ENCODE data around the gene TRAF6.

DNA sequence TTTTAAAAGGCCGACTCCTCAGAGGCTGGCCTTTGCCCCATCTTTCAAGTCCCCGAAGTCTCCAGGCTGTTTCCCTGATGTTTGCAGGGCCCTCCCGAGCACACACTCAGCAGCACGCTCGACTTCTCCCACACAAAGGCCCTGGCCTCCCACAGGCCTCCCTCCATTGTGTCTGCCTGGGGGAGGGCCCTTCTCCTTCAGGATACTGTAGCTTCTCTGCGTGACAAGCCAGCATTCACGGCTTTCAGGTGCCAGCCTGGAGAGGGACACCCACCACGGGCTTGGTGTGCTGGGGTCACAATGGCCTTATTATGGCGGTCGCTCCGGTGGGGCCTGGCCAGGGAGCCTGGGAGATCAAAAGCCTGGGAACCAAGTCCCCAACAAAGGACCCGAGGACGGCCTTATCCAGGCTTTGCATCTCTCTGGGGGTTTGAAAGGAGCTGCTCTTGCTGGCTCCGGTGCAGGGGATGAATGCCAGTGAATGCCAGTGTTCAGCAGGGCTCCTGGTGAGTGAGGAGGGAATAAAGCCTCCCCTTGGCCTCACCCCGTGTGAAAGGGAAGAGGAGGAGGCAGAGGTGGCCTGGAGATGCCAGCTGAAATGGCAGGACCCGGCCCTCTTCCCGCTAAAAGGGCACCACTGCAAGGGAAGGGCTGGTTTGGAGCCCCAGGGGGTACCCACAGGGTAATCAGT lies 55.0 kb downstream of the TRAF6 start:
- TF ChIP-seq, protein P1, sequence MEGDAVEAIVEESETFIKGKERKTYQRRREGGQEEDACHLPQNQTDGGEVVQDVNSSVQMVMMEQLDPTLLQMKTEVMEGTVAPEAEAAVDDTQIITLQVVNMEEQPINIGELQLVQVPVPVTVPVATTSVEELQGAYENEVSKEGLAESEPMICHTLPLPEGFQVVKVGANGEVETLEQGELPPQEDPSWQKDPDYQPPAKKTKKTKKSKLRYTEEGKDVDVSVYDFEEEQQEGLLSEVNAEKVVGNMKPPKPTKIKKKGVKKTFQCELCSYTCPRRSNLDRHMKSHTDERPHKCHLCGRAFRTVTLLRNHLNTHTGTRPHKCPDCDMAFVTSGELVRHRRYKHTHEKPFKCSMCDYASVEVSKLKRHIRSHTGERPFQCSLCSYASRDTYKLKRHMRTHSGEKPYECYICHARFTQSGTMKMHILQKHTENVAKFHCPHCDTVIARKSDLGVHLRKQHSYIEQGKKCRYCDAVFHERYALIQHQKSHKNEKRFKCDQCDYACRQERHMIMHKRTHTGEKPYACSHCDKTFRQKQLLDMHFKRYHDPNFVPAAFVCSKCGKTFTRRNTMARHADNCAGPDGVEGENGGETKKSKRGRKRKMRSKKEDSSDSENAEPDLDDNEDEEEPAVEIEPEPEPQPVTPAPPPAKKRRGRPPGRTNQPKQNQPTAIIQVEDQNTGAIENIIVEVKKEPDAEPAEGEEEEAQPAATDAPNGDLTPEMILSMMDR (conservative IDR thresholded peaks at IDR 0.05; ENCODE audit: low read depth in 2 of 2): no peak
- TF ChIP-seq EZH2 (IDR thresholded peaks at IDR 0.05; ENCODE audit: low read depth, unreplicated experiment) (no peak), JUNB (IDR thresholded peaks at IDR 0.05; ENCODE audit: unreplicated experiment) (no peak), POLR2AphosphoS5 (IDR thresholded peaks at IDR 0.05; ENCODE audit: low read depth) (no peak), EZH2phosphoT487 (IDR thresholded peaks at IDR 0.05; ENCODE audit: unreplicated experiment) (no peak), ZNF331 (CRISPR knock-in tag; IDR thresholded peaks at IDR 0.05; ENCODE audit: low read depth) (no peak), STAT1 (IDR thresholded peaks at IDR 0.05; ENCODE audit: unreplicated experiment) (no peak), CREB1 (CRISPR knock-in tag; IDR thresholded peaks at IDR 0.05; ENCODE audit: low read depth) (no peak), ZNF114 (CRISPR knock-in tag; IDR thresholded peaks at IDR 0.05) (no peak), NANOG (IDR thresholded peaks at IDR 0.05; ENCODE audit: borderline replicate concordance) (no peak)
- TF ChIP-seq, protein P2, sequence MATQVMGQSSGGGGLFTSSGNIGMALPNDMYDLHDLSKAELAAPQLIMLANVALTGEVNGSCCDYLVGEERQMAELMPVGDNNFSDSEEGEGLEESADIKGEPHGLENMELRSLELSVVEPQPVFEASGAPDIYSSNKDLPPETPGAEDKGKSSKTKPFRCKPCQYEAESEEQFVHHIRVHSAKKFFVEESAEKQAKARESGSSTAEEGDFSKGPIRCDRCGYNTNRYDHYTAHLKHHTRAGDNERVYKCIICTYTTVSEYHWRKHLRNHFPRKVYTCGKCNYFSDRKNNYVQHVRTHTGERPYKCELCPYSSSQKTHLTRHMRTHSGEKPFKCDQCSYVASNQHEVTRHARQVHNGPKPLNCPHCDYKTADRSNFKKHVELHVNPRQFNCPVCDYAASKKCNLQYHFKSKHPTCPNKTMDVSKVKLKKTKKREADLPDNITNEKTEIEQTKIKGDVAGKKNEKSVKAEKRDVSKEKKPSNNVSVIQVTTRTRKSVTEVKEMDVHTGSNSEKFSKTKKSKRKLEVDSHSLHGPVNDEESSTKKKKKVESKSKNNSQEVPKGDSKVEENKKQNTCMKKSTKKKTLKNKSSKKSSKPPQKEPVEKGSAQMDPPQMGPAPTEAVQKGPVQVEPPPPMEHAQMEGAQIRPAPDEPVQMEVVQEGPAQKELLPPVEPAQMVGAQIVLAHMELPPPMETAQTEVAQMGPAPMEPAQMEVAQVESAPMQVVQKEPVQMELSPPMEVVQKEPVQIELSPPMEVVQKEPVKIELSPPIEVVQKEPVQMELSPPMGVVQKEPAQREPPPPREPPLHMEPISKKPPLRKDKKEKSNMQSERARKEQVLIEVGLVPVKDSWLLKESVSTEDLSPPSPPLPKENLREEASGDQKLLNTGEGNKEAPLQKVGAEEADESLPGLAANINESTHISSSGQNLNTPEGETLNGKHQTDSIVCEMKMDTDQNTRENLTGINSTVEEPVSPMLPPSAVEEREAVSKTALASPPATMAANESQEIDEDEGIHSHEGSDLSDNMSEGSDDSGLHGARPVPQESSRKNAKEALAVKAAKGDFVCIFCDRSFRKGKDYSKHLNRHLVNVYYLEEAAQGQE (IDR thresholded peaks at IDR 0.05; ENCODE audit: unreplicated experiment): no peak
- TF ChIP-seq, protein P3, sequence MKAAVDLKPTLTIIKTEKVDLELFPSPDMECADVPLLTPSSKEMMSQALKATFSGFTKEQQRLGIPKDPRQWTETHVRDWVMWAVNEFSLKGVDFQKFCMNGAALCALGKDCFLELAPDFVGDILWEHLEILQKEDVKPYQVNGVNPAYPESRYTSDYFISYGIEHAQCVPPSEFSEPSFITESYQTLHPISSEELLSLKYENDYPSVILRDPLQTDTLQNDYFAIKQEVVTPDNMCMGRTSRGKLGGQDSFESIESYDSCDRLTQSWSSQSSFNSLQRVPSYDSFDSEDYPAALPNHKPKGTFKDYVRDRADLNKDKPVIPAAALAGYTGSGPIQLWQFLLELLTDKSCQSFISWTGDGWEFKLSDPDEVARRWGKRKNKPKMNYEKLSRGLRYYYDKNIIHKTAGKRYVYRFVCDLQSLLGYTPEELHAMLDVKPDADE (IDR thresholded peaks at IDR 0.05): no peak
- TF ChIP-seq, protein P4, sequence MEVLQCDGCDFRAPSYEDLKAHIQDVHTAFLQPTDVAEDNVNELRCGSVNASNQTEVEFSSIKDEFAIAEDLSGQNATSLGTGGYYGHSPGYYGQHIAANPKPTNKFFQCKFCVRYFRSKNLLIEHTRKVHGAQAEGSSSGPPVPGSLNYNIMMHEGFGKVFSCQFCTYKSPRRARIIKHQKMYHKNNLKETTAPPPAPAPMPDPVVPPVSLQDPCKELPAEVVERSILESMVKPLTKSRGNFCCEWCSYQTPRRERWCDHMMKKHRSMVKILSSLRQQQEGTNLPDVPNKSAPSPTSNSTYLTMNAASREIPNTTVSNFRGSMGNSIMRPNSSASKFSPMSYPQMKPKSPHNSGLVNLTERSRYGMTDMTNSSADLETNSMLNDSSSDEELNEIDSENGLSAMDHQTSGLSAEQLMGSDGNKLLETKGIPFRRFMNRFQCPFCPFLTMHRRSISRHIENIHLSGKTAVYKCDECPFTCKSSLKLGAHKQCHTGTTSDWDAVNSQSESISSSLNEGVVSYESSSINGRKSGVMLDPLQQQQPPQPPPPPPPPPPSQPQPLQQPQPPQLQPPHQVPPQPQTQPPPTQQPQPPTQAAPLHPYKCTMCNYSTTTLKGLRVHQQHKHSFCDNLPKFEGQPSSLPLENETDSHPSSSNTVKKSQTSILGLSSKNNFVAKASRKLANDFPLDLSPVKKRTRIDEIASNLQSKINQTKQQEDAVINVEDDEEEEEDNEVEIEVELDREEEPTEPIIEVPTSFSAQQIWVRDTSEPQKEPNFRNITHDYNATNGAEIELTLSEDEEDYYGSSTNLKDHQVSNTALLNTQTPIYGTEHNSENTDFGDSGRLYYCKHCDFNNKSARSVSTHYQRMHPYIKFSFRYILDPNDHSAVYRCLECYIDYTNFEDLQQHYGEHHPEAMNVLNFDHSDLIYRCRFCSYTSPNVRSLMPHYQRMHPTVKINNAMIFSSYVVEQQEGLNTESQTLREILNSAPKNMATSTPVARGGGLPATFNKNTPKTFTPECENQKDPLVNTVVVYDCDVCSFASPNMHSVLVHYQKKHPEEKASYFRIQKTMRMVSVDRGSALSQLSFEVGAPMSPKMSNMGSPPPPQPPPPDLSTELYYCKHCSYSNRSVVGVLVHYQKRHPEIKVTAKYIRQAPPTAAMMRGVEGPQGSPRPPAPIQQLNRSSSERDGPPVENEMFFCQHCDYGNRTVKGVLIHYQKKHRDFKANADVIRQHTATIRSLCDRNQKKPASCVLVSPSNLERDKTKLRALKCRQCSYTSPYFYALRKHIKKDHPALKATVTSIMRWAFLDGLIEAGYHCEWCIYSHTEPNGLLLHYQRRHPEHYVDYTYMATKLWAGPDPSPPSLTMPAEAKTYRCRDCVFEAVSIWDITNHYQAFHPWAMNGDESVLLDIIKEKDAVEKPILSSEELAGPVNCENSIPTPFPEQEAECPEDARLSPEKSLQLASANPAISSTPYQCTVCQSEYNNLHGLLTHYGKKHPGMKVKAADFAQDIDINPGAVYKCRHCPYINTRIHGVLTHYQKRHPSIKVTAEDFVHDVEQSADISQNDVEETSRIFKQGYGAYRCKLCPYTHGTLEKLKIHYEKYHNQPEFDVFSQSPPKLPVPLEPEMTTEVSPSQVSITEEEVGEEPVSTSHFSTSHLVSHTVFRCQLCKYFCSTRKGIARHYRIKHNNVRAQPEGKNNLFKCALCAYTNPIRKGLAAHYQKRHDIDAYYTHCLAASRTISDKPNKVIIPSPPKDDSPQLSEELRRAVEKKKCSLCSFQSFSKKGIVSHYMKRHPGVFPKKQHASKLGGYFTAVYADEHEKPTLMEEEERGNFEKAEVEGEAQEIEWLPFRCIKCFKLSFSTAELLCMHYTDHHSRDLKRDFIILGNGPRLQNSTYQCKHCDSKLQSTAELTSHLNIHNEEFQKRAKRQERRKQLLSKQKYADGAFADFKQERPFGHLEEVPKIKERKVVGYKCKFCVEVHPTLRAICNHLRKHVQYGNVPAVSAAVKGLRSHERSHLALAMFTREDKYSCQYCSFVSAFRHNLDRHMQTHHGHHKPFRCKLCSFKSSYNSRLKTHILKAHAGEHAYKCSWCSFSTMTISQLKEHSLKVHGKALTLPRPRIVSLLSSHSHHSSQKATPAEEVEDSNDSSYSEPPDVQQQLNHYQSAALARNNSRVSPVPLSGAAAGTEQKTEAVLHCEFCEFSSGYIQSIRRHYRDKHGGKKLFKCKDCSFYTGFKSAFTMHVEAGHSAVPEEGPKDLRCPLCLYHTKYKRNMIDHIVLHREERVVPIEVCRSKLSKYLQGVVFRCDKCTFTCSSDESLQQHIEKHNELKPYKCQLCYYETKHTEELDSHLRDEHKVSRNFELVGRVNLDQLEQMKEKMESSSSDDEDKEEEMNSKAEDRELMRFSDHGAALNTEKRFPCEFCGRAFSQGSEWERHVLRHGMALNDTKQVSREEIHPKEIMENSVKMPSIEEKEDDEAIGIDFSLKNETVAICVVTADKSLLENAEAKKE (CRISPR knock-in tag; IDR thresholded peaks at IDR 0.05): no peak

Data from GM23338 (cell line).